Endothelial cell of umbilical vein (primary cell): ENCODE results near the gene PARK7. TPM values are rescaled to one million over a fixed set of nuclear protein-coding genes. Genes with fewer than 3 reads are reported as not detected.

Source experiments
- BruUV-seq: library from RNA; stranded (reverse); fragments of 400-500 nt; replicated peaks from 2 replicates; lab custom pipeline; 2021; lab: Mats Ljungman, UMichigan
- CTCF ChIA-PET: fragments of 300-600, 350-600 bp; sonication (Branson Sonifier 250); formaldehyde crosslinking; loops from one replicate; lab custom pipeline; 2021; ENCODE audit warnings: antibody characterized with exemption, inconsistent platforms; lab: Charles Lee
- POLR2A ChIA-PET: fragments of 300-600, 350-600 bp; sonication (Branson Sonifier 250); formaldehyde crosslinking; loops from one replicate; lab custom pipeline; 2021; ENCODE audit warnings: antibody characterized with exemption, inconsistent platforms; lab: Charles Lee
- DNase-seq: peaks from one replicate; pipeline ENCODE4 v3.0.0-alpha.2; 2011; ENCODE audit warnings: low read depth, low spot score
- FAIRE-seq: peaks from 2 replicates; lab custom pipeline; 2011; peaks lifted over from hg19 to GRCh38; lab: Jason Lieb, UNC
- H2AFZ ChIP-seq: 2 replicates; pipeline ENCODE4 v1.6.0; 2012; ENCODE audit warnings: low read depth, low read length, control low read depth, inconsistent platforms
- H3K27ac ChIP-seq: 2 replicates; pipeline ENCODE4 v1.5.1; 2011; ENCODE audit warnings: low read depth, mild to moderate bottlenecking, control low read depth, low read length, moderate library complexity; ENCODE audit not compliant: insufficient read depth
- H3K27me3 ChIP-seq, 2 experiments: 2 replicates each; pipeline versions ENCODE4 v1.6.0 to v1.6.1; 2011; ENCODE audit warnings: low read length in 2 of 2, mixed read lengths in 1 of 2; ENCODE audit not compliant: control insufficient read depth in 2 of 2, insufficient read depth in 2 of 2
- H3K36me3 ChIP-seq, 2 experiments: 2 replicates in 1 of 2; 3 replicates in 1 of 2; pipeline ENCODE4 v1.5.1; 2011; ENCODE audit warnings: low read length in 2 of 2, mild to moderate bottlenecking in 1 of 2, moderate library complexity in 1 of 2; ENCODE audit not compliant: control insufficient read depth in 2 of 2, insufficient read depth in 2 of 2; ENCODE audit errors: extremely low read depth in 1 of 2
- H3K4me1 ChIP-seq: 3 replicates; pipeline ENCODE4 v1.5.1; 2011; ENCODE audit warnings: mild to moderate bottlenecking, low read length; ENCODE audit not compliant: control insufficient read depth, insufficient read depth; ENCODE audit errors: extremely low read depth
- H3K4me2 ChIP-seq: 2 replicates; pipeline ENCODE4 v1.6.1; 2011; ENCODE audit warnings: low read length, control low read depth, mixed read lengths; ENCODE audit not compliant: insufficient read depth
- H3K4me3 ChIP-seq, 3 experiments: fragments of 200-600 bp in 1 of 3; sonication (generic), shearing (Covaris generic) in 1 of 3; replicated peaks in 1 of 3; 2 replicates each; pipeline ENCODE4 v1.5.1; 2011 to 2016; ENCODE audit warnings: control low read depth in 3 of 3, low read length in 3 of 3, mild to moderate bottlenecking in 2 of 3, inconsistent platforms in 1 of 3, low read depth in 1 of 3, moderate library complexity in 1 of 3; ENCODE audit not compliant: insufficient read depth in 1 of 3
- H3K79me2 ChIP-seq: 2 replicates; pipeline ENCODE4 v1.6.0; 2012; ENCODE audit warnings: low read length, inconsistent platforms; ENCODE audit not compliant: control insufficient read depth, insufficient read depth
- H3K9ac ChIP-seq: replicated peaks from 2 replicates; pipeline ENCODE3; 2011; ENCODE audit warnings: low read length, control low read depth; ENCODE audit not compliant: insufficient read depth; ENCODE audit errors: extremely low read depth
- H3K9me1 ChIP-seq: replicated peaks from 3 replicates; pipeline ENCODE4 v1.6.0; 2011; ENCODE audit warnings: mild to moderate bottlenecking, low read length; ENCODE audit not compliant: control insufficient read depth, insufficient read depth; ENCODE audit errors: extremely low read depth
- H3K9me3 ChIP-seq: replicated peaks from 2 replicates; pipeline ENCODE4 v1.5.1; 2012; ENCODE audit warnings: low read length, inconsistent platforms; ENCODE audit not compliant: control insufficient read depth, insufficient read depth
- H4K20me1 ChIP-seq: replicated peaks from 2 replicates; pipeline ENCODE3; 2011; ENCODE audit warnings: mild to moderate bottlenecking, low read length; ENCODE audit not compliant: control insufficient read depth, insufficient read depth; ENCODE audit errors: extremely low read depth
- CTCF ChIP-seq, 2 donors: IDR thresholded peaks; 1 replicate in 1 of 2; 2 replicates in 1 of 2; pipeline ENCODE4 v1.5.1; 2011; ENCODE audit warnings: low read length in 2 of 2, mild to moderate bottlenecking in 2 of 2, moderate library complexity in 2 of 2, control low read depth in 1 of 2, inconsistent platforms in 1 of 2, low read depth in 1 of 2; ENCODE audit not compliant: insufficient read depth in 1 of 2; ENCODE audit errors: extremely low read depth in 1 of 2
- EZH2 ChIP-seq: IDR thresholded peaks from 2 replicates; pipeline ENCODE4 v1.6.1; 2012; ENCODE audit warnings: borderline replicate concordance, low read depth, mild to moderate bottlenecking, moderate library complexity, low read length, inconsistent platforms; ENCODE audit not compliant: severe bottlenecking
- FOS ChIP-seq: IDR thresholded peaks from 2 replicates; pipeline ENCODE4 v1.6.1; 2011; ENCODE audit warnings: mild to moderate bottlenecking, low read length, moderate library complexity, borderline replicate concordance; ENCODE audit not compliant: insufficient read depth
- GATA2 ChIP-seq: IDR thresholded peaks from 2 replicates; pipeline ENCODE4 v1.7.0; 2011; ENCODE audit warnings: low read depth, mild to moderate bottlenecking, moderate library complexity, mixed read lengths, low read length; ENCODE audit not compliant: insufficient read length, insufficient read depth
- JUN ChIP-seq: IDR thresholded peaks from 2 replicates; pipeline ENCODE4 v1.6.1; 2011; ENCODE audit warnings: borderline replicate concordance, low read depth; ENCODE audit not compliant: insufficient read length, insufficient read depth
- MAX ChIP-seq: IDR thresholded peaks from 2 replicates; pipeline ENCODE4 v1.6.1; 2011; ENCODE audit not compliant: insufficient read depth, insufficient read length
- MYC ChIP-seq: IDR thresholded peaks from one replicate; pipeline ENCODE4 v1.6.1; 2011; ENCODE audit warnings: mild to moderate bottlenecking, low read depth, low read length
- POLR2A ChIP-seq: IDR thresholded peaks from 2 replicates; pipeline ENCODE4 v1.6.1; 2012; ENCODE audit warnings: low read depth, mild to moderate bottlenecking, control low read depth, low read length
- POLR2AphosphoS5 ChIP-seq: IDR thresholded peaks from 2 replicates; pipeline ENCODE4 v1.6.1; 2012; ENCODE audit warnings: low read depth, mild to moderate bottlenecking, control low read depth, low read length, moderate library complexity; ENCODE audit not compliant: insufficient read depth
- dilution Hi-C: fragments of 300-500 bp; cut with MboI; formaldehyde crosslinking; loops from one replicate; pipeline ENCODE4 v1.15.0; 2019; ENCODE audit warnings: low sequenced_read_pairs; ENCODE audit not compliant: extremely low pct_ligation_motif_present
- intact Hi-C: fragments of 100-400 bp; cut with micrococcal nuclease; formaldehyde crosslinking; loops from one replicate; pipeline ENCODE4 v1.10.0; 2022
- polyA plus RNA-seq, 4 experiments: library from polyadenylated mRNA; depleted of rRNA in 3 of 4; stranded (reverse) in 3 of 4; unstranded in 1 of 4; fragments of >200 nt; gene quantifications; 2 replicates each; pipeline versions ENCODE4 v1.2.1 to v1.2.3, GENCODE V29; 2011 to 2012; ENCODE audit warnings: missing spikeins in 1 of 4
- total RNA-seq: library from RNA; stranded (reverse); gene quantifications from 2 replicates; pipeline ENCODE4 v1.2.3, GENCODE V29; 2021

The PARK7 gene
- total and polyA plus RNA-seq, 2 donors (not counting 3 experiments of a cell fraction or from before 2014, with no cell fraction given): 203 to 294 TPM

GRCh38 chr1:7928247-7928646, 33.3 kb upstream of the PARK7 start:
- Histone ChIP-seq H3K4me1 (no peaks in the 10 kb centered on the region), H3K27ac (no peak overlapping the region), H3K9me1 (no peaks in the 10 kb centered on the region), H3K4me2 (no peak overlapping the region), H3K9ac (no peak overlapping the region), H4K20me1 (no peaks in the 10 kb centered on the region), H3K9me3 (no peaks in the 10 kb centered on the region), H3K79me2 (no peaks in the 10 kb centered on the region), H3K4me3 (no peak overlapping the region), H3K36me3 (no peaks in the 10 kb centered on the region), H2AFZ (no peak overlapping the region), H3K27me3 (peaks cover 11 to 12% of the 10 kb centered on the region in 2 experiments)
- BruUV-seq: no TSS peak
- intact Hi-C loops (no loop called here), dilution Hi-C loops (no loop called here)
- TF ChIP-seq FOS (no peak), JUN (no peak), POLR2A (no peak), POLR2AphosphoS5 (no peak), GATA2 (no peak), MYC (no peak), EZH2 (no peak), MAX (no peak), CTCF (IDR thresholded peaks at IDR 0.05; ENCODE audit: extremely low read depth in 1 of 2, insufficient read depth in 1 of 2, low read depth in 1 of 2, low read length in 2 of 2) (no peak)
- ChIA-PET POLR2A (no interaction called here), CTCF (no interaction called here)
- no peak for FAIRE-seq
- no peak for DNase-seq
